Epithelial cell of proximal tubule (primary cell): ENCODE measurements around the gene NAA15. TPM values are rescaled to one million over a fixed set of nuclear protein-coding genes. Genes with fewer than 3 reads are reported as not detected.
"Not testable (repeated sequence)": the region's sequence is repeated elsewhere in the genome, so short reads cannot be mapped to it uniquely, and the experiment has no call there.

Experiments used
- DNase-seq: peaks from one replicate; pipeline ENCODE4 v3.0.0-alpha.2; 2011; ENCODE audit warnings: low read depth
- H3K4me3 ChIP-seq: 2 replicates; pipeline ENCODE4 v1.5.1; 2011; ENCODE audit warnings: low read depth, mild to moderate bottlenecking, low read length
- total RNA-seq: library from RNA; depleted of rRNA; stranded (reverse); fragments of >200 nt; gene quantifications from 2 replicates; pipeline ENCODE4 v1.2.3, GENCODE V29; 2015
- TF ChIP-seq, protein P1 (sequence below): conservative IDR thresholded peaks from 2 replicates; pipeline ENCODE4 v1.5.1; 2012; ENCODE audit warnings: low read depth, mild to moderate bottlenecking, low read length

NAA15 gene
- 33.7 and 46.7 TPM in 2 replicates for total RNA-seq

DNA sequence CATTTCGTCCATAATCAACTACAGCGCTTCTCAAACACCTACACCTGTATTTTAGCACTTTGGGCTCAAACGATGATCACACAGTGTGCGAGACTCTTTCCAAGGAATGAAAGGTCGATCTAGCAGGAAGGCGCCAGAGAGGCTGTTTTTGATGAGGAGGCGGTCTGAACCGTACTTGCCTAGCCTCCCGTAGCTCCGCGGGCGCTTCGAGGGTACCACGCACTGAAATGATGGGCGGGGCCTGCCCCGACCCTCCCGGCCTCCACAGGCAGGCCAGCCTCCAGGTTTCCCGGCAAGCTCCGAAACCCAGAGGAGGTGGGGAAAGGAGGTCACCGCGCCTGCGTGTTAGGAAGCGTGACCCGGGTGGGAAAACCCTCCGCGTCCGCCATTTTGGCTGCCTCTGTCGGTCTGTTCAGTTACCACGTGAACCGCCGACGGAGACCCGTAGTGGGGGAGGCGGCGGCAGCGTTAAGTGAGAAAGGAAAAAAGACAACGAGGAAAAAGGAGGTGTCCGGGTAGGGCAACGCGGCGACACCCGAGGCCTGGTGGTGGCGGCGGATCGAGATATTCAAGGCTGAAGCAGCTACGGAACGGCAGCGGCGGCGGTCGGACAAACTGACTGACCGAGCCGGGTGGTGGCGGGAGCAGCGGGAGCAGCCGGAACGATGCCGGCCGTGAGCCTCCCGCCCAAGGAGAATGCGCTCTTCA is at the start of gene NAA15:
Gene NAA15 (plus strand): TSS at position 393 of the 708 bp plus-strand sequence. CDS start 273 bp downstream, at position 666.
- DNase-seq: peak; percentile 72
- TF ChIP-seq, protein P1, sequence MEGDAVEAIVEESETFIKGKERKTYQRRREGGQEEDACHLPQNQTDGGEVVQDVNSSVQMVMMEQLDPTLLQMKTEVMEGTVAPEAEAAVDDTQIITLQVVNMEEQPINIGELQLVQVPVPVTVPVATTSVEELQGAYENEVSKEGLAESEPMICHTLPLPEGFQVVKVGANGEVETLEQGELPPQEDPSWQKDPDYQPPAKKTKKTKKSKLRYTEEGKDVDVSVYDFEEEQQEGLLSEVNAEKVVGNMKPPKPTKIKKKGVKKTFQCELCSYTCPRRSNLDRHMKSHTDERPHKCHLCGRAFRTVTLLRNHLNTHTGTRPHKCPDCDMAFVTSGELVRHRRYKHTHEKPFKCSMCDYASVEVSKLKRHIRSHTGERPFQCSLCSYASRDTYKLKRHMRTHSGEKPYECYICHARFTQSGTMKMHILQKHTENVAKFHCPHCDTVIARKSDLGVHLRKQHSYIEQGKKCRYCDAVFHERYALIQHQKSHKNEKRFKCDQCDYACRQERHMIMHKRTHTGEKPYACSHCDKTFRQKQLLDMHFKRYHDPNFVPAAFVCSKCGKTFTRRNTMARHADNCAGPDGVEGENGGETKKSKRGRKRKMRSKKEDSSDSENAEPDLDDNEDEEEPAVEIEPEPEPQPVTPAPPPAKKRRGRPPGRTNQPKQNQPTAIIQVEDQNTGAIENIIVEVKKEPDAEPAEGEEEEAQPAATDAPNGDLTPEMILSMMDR: no peak

GRCh38 chr4:139253046-139253445 is 48.3 kb upstream of the NAA15 start:
- H3K4me3 ChIP-seq: no peak overlapping the region
- no peak for DNase-seq
- TF ChIP-seq, protein P1: no peak

More for the DNA sequence above, at the start of gene NAA15:
- H3K4me3 ChIP-seq: peak within 1 kb of the TSS; percentile 86

- TF ChIP-seq, protein P1: no peak
- DNase-seq: no peak
- H3K4me3 ChIP-seq: no peak overlapping the region
Observed at GRCh38 chr4:139253713-139254112, 47.6 kb upstream of the NAA15 start.

GRCh38 chr4:139255581-139255980 is 45.7 kb upstream of the NAA15 start:
- not testable (repeated sequence) for H3K4me3 ChIP-seq, DNase-seq

GRCh38 chr4:139256349-139256748 is 45.0 kb upstream of the NAA15 start:
- TF ChIP-seq, protein P1: no peak
- H3K4me3 ChIP-seq: no peak overlapping the region
- no peak for DNase-seq

DNA sequence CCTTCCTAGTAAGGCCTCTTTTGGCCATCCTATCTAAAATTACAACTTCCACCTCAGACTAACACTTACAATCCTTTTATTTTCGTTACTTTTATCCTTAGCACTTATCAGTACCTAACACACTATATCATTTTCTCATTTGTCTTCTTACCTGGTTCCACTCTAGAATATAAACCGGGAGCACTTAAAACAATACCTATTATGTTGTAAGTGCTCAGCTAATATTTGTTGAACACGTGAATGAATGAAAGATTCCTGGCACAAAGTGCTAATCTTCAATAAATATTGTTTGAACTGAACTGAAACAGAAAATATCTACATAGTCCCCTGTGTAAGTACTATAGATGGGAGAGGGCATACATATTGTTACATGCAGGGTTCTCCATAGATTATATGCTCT is 35.7 kb upstream of the NAA15 start:
- TF ChIP-seq, protein P1: no peak
- no peak overlapping the region for H3K4me3 ChIP-seq
- no peak for DNase-seq

DNA sequence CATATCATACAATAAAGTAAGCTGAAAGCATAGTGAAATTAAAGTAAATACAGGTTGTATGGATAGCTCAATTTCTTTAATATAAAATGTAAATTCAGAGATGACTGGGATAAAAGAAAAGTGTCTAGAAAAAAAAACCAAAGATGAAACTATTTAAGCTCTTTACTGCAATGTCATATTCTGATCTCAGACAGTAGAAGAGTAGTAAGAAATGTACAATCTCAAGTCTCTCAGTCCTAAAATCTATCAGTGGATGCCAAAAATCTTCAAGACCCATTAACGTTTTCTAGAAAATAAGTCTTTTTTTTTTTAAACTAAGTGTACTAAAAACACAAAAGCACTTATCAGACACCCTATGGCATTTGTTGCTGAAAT is 35.1 kb upstream of the NAA15 start:
- no peak for DNase-seq
- TF ChIP-seq, protein P1: no peak
- H3K4me3 ChIP-seq: peak overlapping the region; percentile 49
